ENCODE data around the gene ACBD7. TPM values are rescaled to one million over a fixed set of nuclear protein-coding genes. Genes with fewer than 3 reads are reported as not detected.

The ACBD7 gene
- total RNA-seq, 1 donor, result 1.3 TPM

DNA sequence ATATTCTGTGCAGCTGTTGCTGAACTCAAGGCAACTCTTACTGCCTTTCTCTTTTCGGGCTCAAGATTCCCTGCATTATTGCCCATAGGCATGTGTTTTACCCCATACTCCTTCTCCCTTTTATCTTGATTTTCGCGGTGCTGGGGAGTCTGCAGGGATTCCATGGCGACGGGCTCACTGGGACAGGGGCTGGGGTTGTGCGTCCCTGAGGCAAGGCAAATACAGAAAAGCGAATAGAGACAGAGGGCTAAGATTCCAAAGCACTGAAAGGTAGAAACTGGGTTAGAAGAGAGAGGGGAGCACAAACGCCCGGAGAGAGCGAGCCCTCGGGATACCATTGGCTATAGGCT, 8.1 kb upstream of the ACBD7 start:
- no peak for DNase-seq (ENCODE audit: low read depth)
- TF ChIP-seq, protein P1, sequence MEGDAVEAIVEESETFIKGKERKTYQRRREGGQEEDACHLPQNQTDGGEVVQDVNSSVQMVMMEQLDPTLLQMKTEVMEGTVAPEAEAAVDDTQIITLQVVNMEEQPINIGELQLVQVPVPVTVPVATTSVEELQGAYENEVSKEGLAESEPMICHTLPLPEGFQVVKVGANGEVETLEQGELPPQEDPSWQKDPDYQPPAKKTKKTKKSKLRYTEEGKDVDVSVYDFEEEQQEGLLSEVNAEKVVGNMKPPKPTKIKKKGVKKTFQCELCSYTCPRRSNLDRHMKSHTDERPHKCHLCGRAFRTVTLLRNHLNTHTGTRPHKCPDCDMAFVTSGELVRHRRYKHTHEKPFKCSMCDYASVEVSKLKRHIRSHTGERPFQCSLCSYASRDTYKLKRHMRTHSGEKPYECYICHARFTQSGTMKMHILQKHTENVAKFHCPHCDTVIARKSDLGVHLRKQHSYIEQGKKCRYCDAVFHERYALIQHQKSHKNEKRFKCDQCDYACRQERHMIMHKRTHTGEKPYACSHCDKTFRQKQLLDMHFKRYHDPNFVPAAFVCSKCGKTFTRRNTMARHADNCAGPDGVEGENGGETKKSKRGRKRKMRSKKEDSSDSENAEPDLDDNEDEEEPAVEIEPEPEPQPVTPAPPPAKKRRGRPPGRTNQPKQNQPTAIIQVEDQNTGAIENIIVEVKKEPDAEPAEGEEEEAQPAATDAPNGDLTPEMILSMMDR (IDR thresholded peaks at IDR 0.05; ENCODE audit: insufficient read depth, low read depth, low read length), result no peak
- H3K4me3 ChIP-seq (ENCODE audit: low read depth, low read length), result peak overlapping the region; percentile 91

DNA sequence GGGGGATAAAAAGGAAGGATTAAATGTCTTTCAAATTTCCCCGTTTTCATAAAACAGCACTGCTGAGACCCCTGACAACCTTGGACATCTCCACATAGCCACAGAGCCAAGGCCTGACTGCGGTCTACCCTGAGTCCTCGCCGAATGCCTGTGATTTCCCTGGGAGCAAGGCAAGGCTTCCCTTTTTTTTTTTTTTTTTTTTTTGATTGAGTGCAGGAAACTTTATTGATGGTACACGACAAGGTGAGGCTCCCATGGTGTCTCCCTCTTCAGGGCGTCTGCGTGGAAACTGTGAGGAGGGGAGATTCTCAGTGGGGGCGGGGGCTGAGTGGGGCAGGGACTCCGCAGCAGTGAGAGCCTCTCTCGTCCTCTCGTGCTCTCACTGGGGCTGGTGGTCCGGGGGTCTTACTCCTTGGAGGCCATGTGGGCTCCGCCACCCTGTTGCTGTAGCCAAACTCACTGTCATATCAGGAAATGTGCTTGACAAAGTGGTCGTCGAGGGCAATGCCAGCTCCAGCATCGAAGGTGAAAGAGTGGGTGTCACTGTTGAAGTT, 4.4 kb upstream of the ACBD7 start:
- no peak overlapping the region for H3K4me3 ChIP-seq (ENCODE audit: low read depth, low read length)
- DNase-seq (ENCODE audit: low read depth), result no peak
- TF ChIP-seq, protein P1 (IDR thresholded peaks at IDR 0.05; ENCODE audit: insufficient read depth, low read depth, low read length), result no peak

DNA sequence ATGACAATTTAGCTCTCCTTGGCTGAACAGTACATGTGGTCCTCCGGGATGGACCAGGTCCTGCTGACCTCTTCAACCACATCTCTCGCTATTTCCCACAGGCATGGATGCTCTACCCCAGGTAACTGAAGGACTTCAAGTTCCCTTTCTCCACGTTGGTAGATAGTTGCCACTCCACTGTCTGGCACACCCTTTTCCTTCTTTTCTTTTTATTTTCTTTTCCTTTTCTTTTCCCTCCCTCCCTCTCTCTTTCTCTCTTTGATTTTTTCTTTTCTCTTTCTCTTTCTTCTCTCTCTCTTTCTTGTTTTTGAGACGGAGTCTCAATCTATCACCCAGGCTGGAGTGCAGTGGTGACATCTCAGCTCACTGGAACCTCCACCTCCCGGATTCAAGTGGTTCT, 2.8 kb upstream of the ACBD7 start:
- TF ChIP-seq, protein P1 (IDR thresholded peaks at IDR 0.05; ENCODE audit: insufficient read depth, low read depth, low read length), result no peak
- no peak overlapping the region for H3K4me3 ChIP-seq (ENCODE audit: low read depth, low read length)
- DNase-seq (ENCODE audit: low read depth), result no peak

DNA sequence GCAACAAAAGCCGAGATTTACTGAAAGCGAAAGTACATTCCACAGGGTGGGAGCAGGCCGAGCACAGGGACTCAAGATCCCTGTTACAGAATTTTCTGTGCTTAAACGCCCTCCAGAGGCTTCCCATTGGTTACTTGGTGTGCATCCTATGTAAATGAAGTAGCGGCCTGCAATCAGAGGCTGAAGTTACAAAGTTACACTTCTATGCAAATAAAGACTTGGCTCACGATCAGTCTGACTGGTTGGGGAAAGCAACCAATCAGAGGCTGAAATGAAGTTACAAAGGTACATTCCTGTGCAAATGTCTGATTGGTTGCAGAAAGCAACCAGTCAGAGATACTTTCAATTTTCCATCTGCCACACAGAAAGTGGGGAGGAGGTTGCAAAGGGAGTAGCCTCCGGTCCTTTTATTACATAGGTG, 4.1 kb downstream of the ACBD7 start:
- DNase-seq (ENCODE audit: low read depth), result peak; percentile 97
- TF ChIP-seq, protein P1 (IDR thresholded peaks at IDR 0.05; ENCODE audit: insufficient read depth, low read depth, low read length), result peak; percentile 1
- peak overlapping the region; percentile 70 for H3K4me3 ChIP-seq (ENCODE audit: low read depth, low read length)

DNA sequence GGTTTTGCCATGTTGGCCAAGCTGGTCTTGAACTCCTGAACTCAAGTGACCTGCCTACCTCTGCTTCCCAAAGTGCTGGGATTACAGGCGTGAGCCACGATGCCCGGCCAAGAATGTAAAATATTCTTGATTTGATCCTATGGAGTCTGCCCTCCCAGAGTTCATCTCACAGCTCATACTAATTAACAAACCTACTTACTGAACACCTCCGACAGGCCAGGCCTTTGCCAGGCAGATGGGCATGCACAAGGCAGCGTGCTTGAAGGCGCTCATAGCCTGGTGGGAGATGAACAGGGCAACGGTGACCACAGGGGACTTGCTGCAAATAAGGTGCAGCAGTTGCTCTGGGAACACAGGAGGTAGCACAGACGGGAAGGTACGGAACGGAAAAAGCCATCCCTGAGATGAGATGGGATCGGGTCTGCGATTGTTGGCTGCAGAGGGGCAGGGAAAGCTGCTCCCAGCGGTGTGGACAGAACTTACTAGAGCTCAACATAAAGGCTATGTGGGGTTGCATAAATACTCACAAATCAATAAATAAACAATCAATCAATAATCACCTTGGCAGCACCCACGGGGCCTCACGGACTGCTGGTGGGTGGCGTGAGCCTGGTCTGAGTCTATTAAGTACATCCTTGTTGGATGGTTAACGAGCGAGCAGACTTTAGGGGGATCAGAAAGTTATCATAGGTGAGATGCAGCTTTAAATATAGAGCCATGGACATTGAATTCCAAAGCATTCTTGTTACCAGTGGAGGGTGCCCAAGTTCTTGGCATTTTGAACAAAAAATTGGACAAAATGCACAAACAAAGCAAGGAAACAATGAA, 4.7 kb downstream of the ACBD7 start:
- TF ChIP-seq, protein P1 (IDR thresholded peaks at IDR 0.05; ENCODE audit: insufficient read depth, low read depth, low read length), result peak; percentile 2
- no peak for DNase-seq (ENCODE audit: low read depth)
- peak overlapping the region; percentile 70 for H3K4me3 ChIP-seq (ENCODE audit: low read depth, low read length)

DNA sequence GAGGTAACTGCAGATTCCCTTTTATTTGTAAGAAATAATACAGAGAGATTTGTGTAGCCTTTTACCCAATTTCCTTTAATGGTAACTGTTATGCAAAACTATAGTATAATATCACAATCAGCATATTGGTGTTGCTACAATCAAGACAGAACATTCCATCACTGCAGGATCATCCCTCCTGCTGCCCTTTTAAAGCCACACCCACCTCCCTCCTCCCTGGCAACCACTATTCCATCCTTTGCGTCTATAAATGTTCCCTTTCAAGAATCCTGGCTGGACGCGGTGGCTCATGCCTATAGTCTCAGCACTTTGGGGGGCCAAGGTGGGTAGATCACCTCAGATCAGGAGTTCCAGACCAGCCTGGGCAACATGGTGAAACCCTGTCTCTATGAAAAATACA, 13.2 kb downstream of the ACBD7 start:
- H3K4me3 ChIP-seq (ENCODE audit: low read depth, low read length), result no peak overlapping the region
- TF ChIP-seq, protein P1 (IDR thresholded peaks at IDR 0.05; ENCODE audit: insufficient read depth, low read depth, low read length), result no peak
- DNase-seq (ENCODE audit: low read depth), result no peak

Measured in fibroblast of villous mesenchyme (primary cell).